Subcutaneous adipose tissue (tissue), 4 donors: Measurements from ENCODE around the gene PRKAG2. TPM values are rescaled to one million over a fixed set of nuclear protein-coding genes. Genes with fewer than 3 reads are reported as not detected.

Source experiments
- CTCF ChIP-seq: fragments of 450-650 bp; IDR thresholded peaks from one replicate; pipeline ENCODE4 v1.5.1; 2016; ENCODE audit warnings: low read depth, mild to moderate bottlenecking, control low read depth, antibody characterized with exemption, moderate library complexity
- total RNA-seq, 4 donors: library from RNA; depleted of rRNA; stranded (reverse); fragments of >200 nt; gene quantifications; one replicate each; pipeline ENCODE4 v1.1.0, GENCODE V29; 2016

PRKAG2 gene
- total RNA-seq, 4 donors from 2014 or later, result 47.1 to 77.6 (median 67.6) TPM

GRCh38 chr7:151827620-151828019 is 49.3 kb downstream of the PRKAG2 start:
- TF ChIP-seq CTCF, result no peak

- no peak for TF ChIP-seq CTCF
Observed at GRCh38 chr7:151825721-151826120, 51.2 kb downstream of the PRKAG2 start.

GRCh38 chr7:151824373-151824933 is 52.5 kb downstream of the PRKAG2 start:
- TF ChIP-seq CTCF, result no peak

- no peak for TF ChIP-seq CTCF
Observed at GRCh38 chr7:151823566-151824372, 53.1 kb downstream of the PRKAG2 start.

DNA sequence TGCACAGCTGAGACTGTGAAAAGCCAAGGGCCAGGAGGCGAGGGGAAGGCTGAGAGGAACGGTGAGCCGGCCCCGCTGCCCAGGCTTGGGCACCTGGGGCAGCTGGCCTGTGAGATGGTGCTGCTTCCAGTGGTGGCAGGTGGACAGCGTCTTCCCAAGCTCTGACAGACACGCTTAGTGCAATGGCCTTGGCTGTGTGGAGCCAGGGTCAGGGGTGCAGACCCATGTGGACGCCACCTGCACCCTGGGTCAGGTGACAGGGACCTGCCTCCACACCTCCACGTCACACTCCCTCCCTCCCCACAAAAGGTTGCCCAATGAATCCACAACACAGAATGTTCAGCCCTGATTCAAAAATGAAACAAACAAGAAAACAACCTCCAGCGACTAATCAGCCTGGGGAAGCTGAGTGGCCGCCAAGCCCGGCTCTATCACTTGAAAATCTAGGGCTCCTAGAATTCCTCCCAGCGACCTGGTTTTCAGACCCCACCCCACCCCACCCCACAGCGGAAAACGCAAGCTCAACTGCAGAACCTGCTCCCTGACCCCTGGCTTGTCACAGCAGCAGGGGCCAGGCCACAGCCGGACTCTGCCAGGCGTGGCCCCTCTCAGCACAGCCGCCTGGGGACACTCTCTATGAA is 54.3 kb downstream of the PRKAG2 start:
- no peak for TF ChIP-seq CTCF

DNA sequence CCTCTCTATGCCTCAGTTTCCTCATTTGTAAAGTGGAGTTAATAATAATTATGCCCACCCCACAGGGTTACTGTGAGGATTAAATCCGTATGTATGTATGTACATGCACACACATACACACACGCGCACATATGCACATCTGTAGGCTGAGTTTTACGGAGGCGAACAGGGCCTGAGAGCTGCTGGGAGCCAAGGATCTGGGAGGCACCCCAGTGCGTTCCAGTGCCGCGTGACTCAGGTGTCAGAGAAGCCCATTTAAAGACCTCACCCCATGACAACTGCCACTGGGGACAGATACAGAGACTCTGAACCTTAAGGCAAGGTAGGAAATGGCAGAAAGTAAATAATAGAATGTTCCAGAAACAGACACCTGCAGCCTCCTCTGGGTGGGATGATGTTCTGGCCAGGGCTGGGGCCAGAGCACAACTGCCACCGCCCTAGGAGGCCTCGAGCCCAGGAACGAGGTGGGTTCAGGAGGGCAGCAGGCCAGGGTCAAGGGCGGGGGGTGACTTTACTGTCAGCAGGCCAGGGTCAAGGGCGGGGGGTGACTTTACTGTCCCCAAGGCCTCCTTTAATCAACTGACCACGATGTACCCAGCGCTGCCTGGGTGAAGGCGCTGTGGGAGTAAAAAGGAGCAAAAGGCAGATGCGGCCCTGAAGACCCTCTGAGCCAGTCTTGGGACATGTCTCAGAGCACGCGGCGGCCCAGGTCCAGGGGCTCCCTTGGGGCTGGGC is 54.9 kb downstream of the PRKAG2 start:
- no peak for TF ChIP-seq CTCF

DNA sequence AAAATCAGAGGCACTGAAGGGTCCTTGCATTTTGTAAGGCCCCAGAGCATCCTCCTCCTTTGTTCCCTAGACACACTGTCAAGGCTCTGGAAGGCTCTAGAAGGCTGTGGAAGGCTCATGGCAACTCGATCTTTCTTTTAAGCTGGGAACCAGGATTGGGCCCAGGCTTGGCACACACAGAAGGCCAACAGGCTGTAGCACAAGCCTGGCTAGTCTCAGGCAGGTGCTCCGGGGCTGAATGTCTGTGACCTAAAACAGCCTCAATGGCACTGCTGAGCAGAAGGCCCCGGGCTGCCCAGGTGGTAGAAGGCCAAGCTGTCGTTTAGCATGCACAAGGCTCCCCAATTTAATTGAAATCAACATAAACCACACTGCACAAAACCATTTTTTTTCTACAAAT is 55.7 kb downstream of the PRKAG2 start:
- TF ChIP-seq CTCF, result no peak
